ENCODE data around the gene THSD4. TPM values are rescaled to one million over a fixed set of nuclear protein-coding genes. Genes with fewer than 3 reads are reported as not detected.

THSD4 gene
- total RNA-seq, 1 donor from 2014 or later, result 2.5 TPM

DNA sequence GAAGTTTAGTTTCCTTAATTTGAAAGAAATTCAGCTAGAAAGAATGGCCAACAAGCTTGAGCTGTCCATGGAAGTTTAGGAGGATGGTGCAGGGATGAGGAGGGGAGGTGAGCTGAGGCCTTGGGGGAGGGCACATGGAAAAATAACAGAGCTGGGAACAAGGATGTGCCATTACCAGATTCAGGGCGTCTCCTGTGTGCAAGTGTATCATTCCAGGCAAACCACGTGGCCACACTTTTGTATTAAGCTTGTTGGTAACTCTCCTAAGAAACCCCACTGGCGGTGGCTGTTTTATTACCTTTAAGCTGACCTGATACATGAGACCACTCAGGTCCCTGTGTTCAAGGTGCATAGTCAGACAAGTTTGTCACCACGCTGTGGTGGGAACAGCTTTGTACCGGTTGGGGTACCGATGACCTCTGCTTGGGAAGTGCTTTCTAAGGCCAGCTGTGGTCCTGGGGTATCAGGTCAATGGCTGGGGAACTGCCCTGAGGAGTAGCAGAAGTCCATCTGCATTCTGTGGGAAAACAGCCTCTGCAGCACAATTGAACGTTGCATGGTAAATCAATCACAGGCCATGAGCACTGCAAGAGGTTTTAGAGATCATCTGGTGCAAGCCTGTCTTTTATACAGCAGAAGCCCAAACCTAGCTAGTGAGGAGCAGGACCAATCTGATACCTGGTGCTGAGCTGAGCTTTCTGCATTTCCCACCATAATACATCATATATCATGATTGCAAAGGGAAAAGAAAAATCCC, 235.5 kb downstream of the THSD4 start:
- H3K4me2 ChIP-seq (ENCODE audit: low read length), result no peak overlapping the region
- no peaks in the 10 kb centered on the region for H3K36me3 ChIP-seq (ENCODE audit: insufficient read depth, low read length)
- H3K27ac ChIP-seq (ENCODE audit: low read depth, low read length), result no peak overlapping the region
- Mint-ChIP-seq H3K9me3 (ENCODE audit: unreplicated experiment) (peaks cover 2% of the 10 kb centered on the region), H3K4me3 (ENCODE audit: unreplicated experiment) (no peak overlapping the region), H3K36me3 (ENCODE audit: low read depth, unreplicated experiment) (no peaks in the 10 kb centered on the region), H3K27me3 (ENCODE audit: low read depth, unreplicated experiment) (peaks cover 15% of the 10 kb centered on the region), H3K4me1 (ENCODE audit: low read depth, unreplicated experiment) (no peaks in the 10 kb centered on the region), H3K27ac (ENCODE audit: unreplicated experiment) (no peak overlapping the region)
- H3K4me3 ChIP-seq (ENCODE audit: insufficient read depth, low read depth, low read length), result no peak overlapping the region
- H3K9me3 ChIP-seq (ENCODE audit: insufficient read depth, low read depth, low read length), result no peaks in the 10 kb centered on the region
- H2AFZ ChIP-seq (ENCODE audit: low read depth, low read length), result no peak overlapping the region
- H3K9ac ChIP-seq (ENCODE audit: low read length), result no peak overlapping the region
- no peak for DNase-seq (ENCODE audit: low read depth)
- H3K27me3 ChIP-seq (ENCODE audit: insufficient read depth, low read length), result no peaks in the 10 kb centered on the region
- H3K4me1 ChIP-seq (ENCODE audit: insufficient read depth, low read length), result no peaks in the 10 kb centered on the region
- no peaks in the 10 kb centered on the region for H4K20me1 ChIP-seq (ENCODE audit: insufficient read depth, low read length)
- FAIRE-seq, result no peak
- no peaks in the 10 kb centered on the region for H3K79me2 ChIP-seq (ENCODE audit: insufficient read depth, low read length)
- TF ChIP-seq, protein P1, sequence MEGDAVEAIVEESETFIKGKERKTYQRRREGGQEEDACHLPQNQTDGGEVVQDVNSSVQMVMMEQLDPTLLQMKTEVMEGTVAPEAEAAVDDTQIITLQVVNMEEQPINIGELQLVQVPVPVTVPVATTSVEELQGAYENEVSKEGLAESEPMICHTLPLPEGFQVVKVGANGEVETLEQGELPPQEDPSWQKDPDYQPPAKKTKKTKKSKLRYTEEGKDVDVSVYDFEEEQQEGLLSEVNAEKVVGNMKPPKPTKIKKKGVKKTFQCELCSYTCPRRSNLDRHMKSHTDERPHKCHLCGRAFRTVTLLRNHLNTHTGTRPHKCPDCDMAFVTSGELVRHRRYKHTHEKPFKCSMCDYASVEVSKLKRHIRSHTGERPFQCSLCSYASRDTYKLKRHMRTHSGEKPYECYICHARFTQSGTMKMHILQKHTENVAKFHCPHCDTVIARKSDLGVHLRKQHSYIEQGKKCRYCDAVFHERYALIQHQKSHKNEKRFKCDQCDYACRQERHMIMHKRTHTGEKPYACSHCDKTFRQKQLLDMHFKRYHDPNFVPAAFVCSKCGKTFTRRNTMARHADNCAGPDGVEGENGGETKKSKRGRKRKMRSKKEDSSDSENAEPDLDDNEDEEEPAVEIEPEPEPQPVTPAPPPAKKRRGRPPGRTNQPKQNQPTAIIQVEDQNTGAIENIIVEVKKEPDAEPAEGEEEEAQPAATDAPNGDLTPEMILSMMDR (IDR thresholded peaks at IDR 0.05; ENCODE audit: insufficient read depth, low read depth, low read length), result no peak
- TF ChIP-seq EZH2 (IDR thresholded peaks at IDR 0.05; ENCODE audit: insufficient read depth, low read length), result no peak

DNA sequence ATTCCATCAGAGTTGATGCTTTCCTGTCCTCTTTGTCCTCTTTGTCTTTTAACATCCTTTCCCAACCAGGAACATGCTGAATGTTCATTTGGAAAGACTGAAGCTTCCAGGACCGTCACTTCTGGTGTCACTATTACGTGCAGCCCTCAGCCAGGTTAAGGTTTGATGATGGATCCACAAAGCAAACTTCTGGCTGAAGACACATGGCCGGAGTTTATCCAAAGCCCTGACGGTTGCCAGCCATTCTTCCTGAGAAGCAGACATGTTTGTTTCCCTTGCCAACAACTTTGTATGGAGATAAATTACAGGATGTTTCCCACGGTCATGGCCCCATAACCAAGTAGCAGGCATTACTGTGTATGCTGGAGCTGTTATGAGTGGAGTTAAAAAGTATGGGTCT, 236.9 kb downstream of the THSD4 start:
- Histone ChIP-seq H3K27me3 (ENCODE audit: insufficient read depth, low read length) (no peaks in the 10 kb centered on the region), H2AFZ (ENCODE audit: low read depth, low read length) (no peak overlapping the region), H3K9ac (ENCODE audit: low read length) (no peak overlapping the region), H3K27ac (ENCODE audit: low read depth, low read length) (no peak overlapping the region), H3K79me2 (ENCODE audit: insufficient read depth, low read length) (no peaks in the 10 kb centered on the region), H3K4me2 (ENCODE audit: low read length) (no peak overlapping the region), H3K4me3 (ENCODE audit: insufficient read depth, low read depth, low read length) (no peak overlapping the region), H3K36me3 (ENCODE audit: insufficient read depth, low read length) (no peaks in the 10 kb centered on the region), H3K4me1 (ENCODE audit: insufficient read depth, low read length) (no peaks in the 10 kb centered on the region), H4K20me1 (ENCODE audit: insufficient read depth, low read length) (no peaks in the 10 kb centered on the region), H3K9me3 (ENCODE audit: insufficient read depth, low read depth, low read length) (no peaks in the 10 kb centered on the region)
- Mint-ChIP-seq H3K36me3 (ENCODE audit: low read depth, unreplicated experiment) (no peaks in the 10 kb centered on the region), H3K9me3 (ENCODE audit: unreplicated experiment) (peaks cover 2% of the 10 kb centered on the region), H3K27me3 (ENCODE audit: low read depth, unreplicated experiment) (peaks cover 19% of the 10 kb centered on the region), H3K4me1 (ENCODE audit: low read depth, unreplicated experiment) (no peaks in the 10 kb centered on the region), H3K4me3 (ENCODE audit: unreplicated experiment) (no peak overlapping the region), H3K27ac (ENCODE audit: unreplicated experiment) (no peak overlapping the region)
- DNase-seq (ENCODE audit: low read depth), result no peak
- TF ChIP-seq EZH2 (IDR thresholded peaks at IDR 0.05; ENCODE audit: insufficient read depth, low read length), result no peak
- no peak for FAIRE-seq

DNA sequence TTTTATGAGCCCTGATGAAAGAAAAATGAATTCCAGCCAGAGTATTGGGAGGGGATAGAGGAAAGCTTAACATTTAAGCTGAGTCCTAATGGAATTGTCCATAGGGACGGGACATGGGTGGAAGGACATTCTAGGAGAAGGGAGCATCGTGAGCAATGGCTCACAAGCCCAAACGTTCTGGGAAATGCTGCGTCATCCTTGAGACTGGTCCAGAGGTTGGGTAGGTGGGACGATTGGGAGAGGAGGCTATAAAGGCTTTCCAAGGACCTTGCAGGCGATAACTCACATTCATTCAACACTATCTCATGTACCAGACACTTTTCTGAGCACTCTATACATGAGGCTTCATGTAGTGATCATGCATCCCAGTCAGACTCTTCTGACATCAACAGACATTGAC, 237.5 kb downstream of the THSD4 start:
- H2AFZ ChIP-seq (ENCODE audit: low read depth, low read length), result no peak overlapping the region
- H3K36me3 Mint-ChIP-seq (ENCODE audit: low read depth, unreplicated experiment), result no peaks in the 10 kb centered on the region
- H3K79me2 ChIP-seq (ENCODE audit: insufficient read depth, low read length), result no peaks in the 10 kb centered on the region
- TF ChIP-seq, protein P1 (IDR thresholded peaks at IDR 0.05; ENCODE audit: insufficient read depth, low read depth, low read length), result no peak
- H3K4me1 ChIP-seq (ENCODE audit: insufficient read depth, low read length), result no peaks in the 10 kb centered on the region
- H4K20me1 ChIP-seq (ENCODE audit: insufficient read depth, low read length), result no peaks in the 10 kb centered on the region
- DNase-seq (ENCODE audit: low read depth) (no peak), FAIRE-seq (no peak)
- no peaks in the 10 kb centered on the region for H3K36me3 ChIP-seq (ENCODE audit: insufficient read depth, low read length)
- H3K27ac Mint-ChIP-seq (ENCODE audit: unreplicated experiment), result no peak overlapping the region
- no peak overlapping the region for H3K4me3 ChIP-seq (ENCODE audit: insufficient read depth, low read depth, low read length)
- H3K9me3 Mint-ChIP-seq (ENCODE audit: unreplicated experiment), result peaks cover 2% of the 10 kb centered on the region
- no peak overlapping the region for H3K4me2 ChIP-seq (ENCODE audit: low read length)
- peaks cover 18% of the 10 kb centered on the region for H3K27me3 Mint-ChIP-seq (ENCODE audit: low read depth, unreplicated experiment)
- no peak overlapping the region for H3K27ac ChIP-seq (ENCODE audit: low read depth, low read length)
- H3K4me1 Mint-ChIP-seq (ENCODE audit: low read depth, unreplicated experiment), result no peaks in the 10 kb centered on the region
- no peaks in the 10 kb centered on the region for H3K27me3 ChIP-seq (ENCODE audit: insufficient read depth, low read length)
- H3K9ac ChIP-seq (ENCODE audit: low read length), result no peak overlapping the region
- no peaks in the 10 kb centered on the region for H3K9me3 ChIP-seq (ENCODE audit: insufficient read depth, low read depth, low read length)
- no peak overlapping the region for H3K4me3 Mint-ChIP-seq (ENCODE audit: unreplicated experiment)
